Esophagus muscularis mucosa (tissue), 4 donors: ENCODE results near the gene LIPA.

Experiments
- EP300 ChIP-seq: sonication (generic); formaldehyde crosslinking; IDR thresholded peaks from one replicate; pipeline ENCODE4 v1.6.1; 2017; ENCODE audit warnings: antibody characterized with exemption
- POLR2A ChIP-seq: fragments of 450-650 bp; IDR thresholded peaks from one replicate; pipeline ENCODE4 v1.6.1; 2017; ENCODE audit warnings: antibody characterized with exemption, moderate library complexity, mild to moderate bottlenecking, low read depth
- POLR2AphosphoS5 ChIP-seq, 2 donors: sonication (generic); formaldehyde crosslinking; IDR thresholded peaks; one replicate each; pipeline ENCODE4 v1.6.1; 2017; ENCODE audit warnings: antibody characterized with exemption in 2 of 2
- TF ChIP-seq, protein P1 (sequence below), 3 experiments: fragments of 200-600 bp in 2 of 3; fragments of 450-650 bp in 1 of 3; sonication (generic) in 2 of 3; IDR thresholded peaks; one replicate each; pipeline ENCODE4 v1.5.1; 2017 to 2019; ENCODE audit warnings: antibody characterized with exemption in 3 of 3, mild to moderate bottlenecking in 2 of 3, moderate library complexity in 1 of 3

DNA sequence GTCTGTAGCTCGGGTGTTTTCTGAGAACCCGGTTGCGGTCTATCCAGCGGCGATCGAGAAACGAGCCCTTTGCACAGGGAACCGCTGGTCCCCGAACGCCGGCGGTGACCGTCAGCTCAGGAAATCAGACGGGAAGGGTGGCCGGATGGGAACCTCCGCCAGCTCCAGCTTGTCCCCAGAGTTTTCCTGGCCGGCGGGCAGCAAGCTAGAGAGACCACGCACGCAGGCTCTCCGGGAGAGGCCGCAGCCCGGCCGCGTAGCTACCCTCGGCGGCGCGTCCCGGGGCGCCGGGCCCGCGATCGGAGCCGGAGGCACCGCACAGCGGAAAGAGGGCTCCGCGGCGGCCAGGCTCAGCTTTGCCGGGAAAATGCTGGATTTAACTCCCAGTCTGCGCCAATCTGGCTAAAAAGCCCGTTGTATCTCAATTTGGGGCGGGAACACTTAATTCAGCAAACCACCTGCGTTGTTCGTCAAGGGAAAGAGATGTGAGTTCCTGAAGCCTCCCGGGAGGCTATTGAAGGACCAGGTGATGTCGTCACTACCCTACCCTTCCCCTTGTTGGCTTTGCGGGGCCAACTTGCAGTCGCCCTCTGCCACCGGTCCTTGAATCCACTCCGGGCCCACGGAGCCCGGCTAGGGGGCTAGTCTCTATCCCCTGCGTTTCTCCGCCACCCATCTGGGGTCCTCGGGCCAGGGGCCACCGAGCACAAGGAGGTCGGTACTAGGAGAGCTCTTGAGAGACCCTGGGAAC is 43.6 kb downstream of the LIPA start:
- TF ChIP-seq, protein P1, sequence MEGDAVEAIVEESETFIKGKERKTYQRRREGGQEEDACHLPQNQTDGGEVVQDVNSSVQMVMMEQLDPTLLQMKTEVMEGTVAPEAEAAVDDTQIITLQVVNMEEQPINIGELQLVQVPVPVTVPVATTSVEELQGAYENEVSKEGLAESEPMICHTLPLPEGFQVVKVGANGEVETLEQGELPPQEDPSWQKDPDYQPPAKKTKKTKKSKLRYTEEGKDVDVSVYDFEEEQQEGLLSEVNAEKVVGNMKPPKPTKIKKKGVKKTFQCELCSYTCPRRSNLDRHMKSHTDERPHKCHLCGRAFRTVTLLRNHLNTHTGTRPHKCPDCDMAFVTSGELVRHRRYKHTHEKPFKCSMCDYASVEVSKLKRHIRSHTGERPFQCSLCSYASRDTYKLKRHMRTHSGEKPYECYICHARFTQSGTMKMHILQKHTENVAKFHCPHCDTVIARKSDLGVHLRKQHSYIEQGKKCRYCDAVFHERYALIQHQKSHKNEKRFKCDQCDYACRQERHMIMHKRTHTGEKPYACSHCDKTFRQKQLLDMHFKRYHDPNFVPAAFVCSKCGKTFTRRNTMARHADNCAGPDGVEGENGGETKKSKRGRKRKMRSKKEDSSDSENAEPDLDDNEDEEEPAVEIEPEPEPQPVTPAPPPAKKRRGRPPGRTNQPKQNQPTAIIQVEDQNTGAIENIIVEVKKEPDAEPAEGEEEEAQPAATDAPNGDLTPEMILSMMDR (IDR thresholded peaks at IDR 0.05), result no peak
- TF ChIP-seq POLR2A (no peak), EP300 (no peak), POLR2AphosphoS5 (IDR thresholded peaks at IDR 0.05) (no peak)
